HEK293 (cell line): Measurements from ENCODE around the gene LAMTOR1.
A peak's percentile ranks its signal among the peaks of the same experiment; 100 is the strongest.

Source experiments
- CTCF ChIA-PET: fragments of 350-600 bp; formaldehyde crosslinking; extraction: SDS; loops from one replicate; lab custom pipeline; 2021; ENCODE audit warnings: antibody characterized with exemption; lab: Yijun Ruan, JAX
- POLR2A ChIA-PET: fragments of 300-600 bp; formaldehyde crosslinking; extraction: SDS; loops from one replicate; lab custom pipeline; 2020; ENCODE audit warnings: antibody characterized with exemption, inconsistent platforms; lab: Yijun Ruan, JAX
- H3K27ac ChIP-seq: fragments of 200-500 bp; sonication (Bioruptor generic); 2 replicates; pipeline ENCODE4 v1.5.1; 2014; ENCODE audit warnings: low read depth, low read length, control low read depth, inconsistent platforms; ENCODE audit errors: extremely low read depth
- H3K36me3 ChIP-seq, 2 experiments: fragments of 200-500 bp in 1 of 2; sonication (Bioruptor generic) in 1 of 2; 1 replicate in 1 of 2; 2 replicates in 1 of 2; pipeline ENCODE4 v1.5.1; 2014 to 2017; ENCODE audit warnings: inconsistent platforms in 2 of 2, low read length in 2 of 2; ENCODE audit not compliant: control insufficient read depth in 2 of 2, insufficient read depth in 1 of 2
- H3K4me1 ChIP-seq: fragments of 200-500 bp; sonication (Bioruptor generic); 2 replicates; pipeline ENCODE4 v1.5.1; 2014; ENCODE audit warnings: mild to moderate bottlenecking, low read length, inconsistent platforms; ENCODE audit not compliant: control insufficient read depth, insufficient read depth
- H3K4me3 ChIP-seq: 2 replicates; pipeline ENCODE4 v1.5.1; 2011; ENCODE audit warnings: low read depth, mild to moderate bottlenecking, control low read depth, low read length, moderate library complexity
- H3K9me3 ChIP-seq: fragments of 200-500 bp; sonication (Bioruptor generic); 2 replicates; pipeline ENCODE4 v1.5.1; 2014; ENCODE audit warnings: low read depth, low read length, inconsistent platforms; ENCODE audit not compliant: control insufficient read depth, insufficient read depth
- EGR2 ChIP-seq: fragments of 450-650 bp; formaldehyde crosslinking; IDR thresholded peaks from 2 replicates; pipeline ENCODE4 v1.5.1; 2016; ENCODE audit warnings: low read depth, missing biosample characterization, missing genetic modification characterization
- OVOL3 ChIP-seq: fragments of 450-650 bp; formaldehyde crosslinking; IDR thresholded peaks from 2 replicates; pipeline ENCODE4 v1.5.1; 2016; ENCODE audit warnings: missing biosample characterization, missing genetic modification characterization
- PBX3 ChIP-seq: sonication (generic); formaldehyde crosslinking; IDR thresholded peaks from 2 replicates; pipeline ENCODE4 v1.8.1; 2022; ENCODE audit warnings: mild to moderate bottlenecking, moderate library complexity, missing genetic modification reagents
- SCRT1 ChIP-seq: fragments of 450-650 bp; formaldehyde crosslinking; IDR thresholded peaks from 2 replicates; pipeline ENCODE4 v1.5.1; 2016; ENCODE audit warnings: missing biosample characterization, missing genetic modification characterization, borderline replicate concordance
- ZBTB17 ChIP-seq: fragments of 450-650 bp; formaldehyde crosslinking; IDR thresholded peaks from 2 replicates; pipeline ENCODE4 v1.5.1; 2016; ENCODE audit warnings: missing biosample characterization, missing genetic modification characterization
- ZFHX2 ChIP-seq: fragments of 450-650 bp; formaldehyde crosslinking; conservative IDR thresholded peaks from 2 replicates; pipeline ENCODE4 v1.5.1; 2016; ENCODE audit warnings: missing biosample characterization, missing genetic modification characterization
- ZNF302 ChIP-seq: fragments of 450-650 bp; formaldehyde crosslinking; IDR thresholded peaks from 2 replicates; pipeline ENCODE4 v1.5.1; 2016; ENCODE audit warnings: missing biosample characterization, missing genetic modification characterization, low read depth
- ZNF596 ChIP-seq: fragments of 450-650 bp; IDR thresholded peaks from 2 replicates; pipeline ENCODE4 v1.5.0; 2018; ENCODE audit warnings: missing biosample characterization, mild to moderate bottlenecking, missing genetic modification characterization, moderate library complexity
- ZNF600 ChIP-seq: fragments of 450-650 bp; formaldehyde crosslinking; IDR thresholded peaks from 2 replicates; pipeline ENCODE4 v1.5.1; 2016; ENCODE audit warnings: missing biosample characterization, missing genetic modification characterization
- ZNF654 ChIP-seq: fragments of 450-650 bp; formaldehyde crosslinking; IDR thresholded peaks from 2 replicates; pipeline ENCODE4 v1.5.1; 2016; ENCODE audit warnings: low read depth, missing biosample characterization, missing genetic modification characterization
- ZNF785 ChIP-seq: fragments of 450-650 bp; formaldehyde crosslinking; IDR thresholded peaks from 2 replicates; pipeline ENCODE4 v1.5.1; 2016; ENCODE audit warnings: missing biosample characterization, missing genetic modification characterization
- ZNF830 ChIP-seq: fragments of 450-650 bp; IDR thresholded peaks from 2 replicates; pipeline ENCODE4 v1.5.0; 2018; ENCODE audit warnings: missing biosample characterization, missing genetic modification characterization, low read depth, mild to moderate bottlenecking, moderate library complexity
- ZXDB ChIP-seq: fragments of 450-650 bp; formaldehyde crosslinking; IDR thresholded peaks from 2 replicates; pipeline ENCODE4 v1.5.1; 2016; ENCODE audit warnings: missing biosample characterization, missing genetic modification characterization
- TF ChIP-seq, protein P1 (sequence below): fragments of 450-650 bp; formaldehyde crosslinking; IDR thresholded peaks from 2 replicates; pipeline ENCODE4 v1.5.1; 2016; ENCODE audit warnings: missing biosample characterization, missing genetic modification characterization
- TF ChIP-seq, protein P2 (sequence below): fragments of 450-650 bp; formaldehyde crosslinking; IDR thresholded peaks from 2 replicates; pipeline ENCODE4 v1.5.1; 2017; ENCODE audit warnings: missing biosample characterization, mild to moderate bottlenecking, missing genetic modification characterization, moderate library complexity

LAMTOR1 gene

DNA sequence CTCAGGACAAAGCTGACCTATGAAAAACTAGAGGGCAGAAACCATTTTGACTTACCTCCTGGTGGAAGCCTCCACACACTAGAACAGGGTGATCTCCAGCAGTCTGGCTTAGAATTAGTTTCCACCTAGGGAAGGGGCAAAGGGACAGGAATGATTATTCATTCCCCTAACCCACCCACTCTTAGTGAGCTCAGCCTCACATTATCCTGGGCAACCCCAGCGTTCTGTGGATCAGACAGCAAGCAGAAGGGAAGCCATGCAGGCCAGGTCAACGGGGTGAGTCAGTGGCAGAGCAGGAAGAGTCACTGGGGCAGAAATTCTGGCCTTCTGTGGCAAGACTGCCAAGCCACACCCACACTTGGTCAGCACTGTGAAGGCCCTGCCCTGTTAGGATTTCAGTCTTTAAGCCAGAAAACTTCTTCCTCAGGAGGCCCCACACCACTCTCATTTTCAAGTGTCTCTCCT lies 33.3 kb downstream of the LAMTOR1 start:
- POLR2A ChIA-PET, result interaction anchor here (0.6 to 1.3 kb wide), 2 partner anchors 9 to 38 kb away, joined by 3 read pairs; no protein-coding TSS in a partner anchor
- CTCF ChIA-PET, result no interaction called here
- no peak overlapping the region for H3K4me3 ChIP-seq
- H3K9me3 ChIP-seq, result no peaks in the 10 kb centered on the region
- peaks cover 6 to 33% of the 10 kb centered on the region in 2 experiments; a peak in 2 of 3 replicates for H3K36me3 ChIP-seq
- H3K4me1 ChIP-seq, result peaks cover 2% of the 10 kb centered on the region; the same call in 1 of the 2 replicates
- TF ChIP-seq SCRT1 (tag by site-specific recombination) (no peak), ZNF600 (peak; percentile 44), ZNF302 (tag by site-specific recombination) (no peak), EGR2 (tag by site-specific recombination) (0 out of 2 replicates have a peak, but pooled peaks have one; percentile 8), ZFHX2 (tag by site-specific recombination) (peak; percentile 32)
- TF ChIP-seq, protein P1, sequence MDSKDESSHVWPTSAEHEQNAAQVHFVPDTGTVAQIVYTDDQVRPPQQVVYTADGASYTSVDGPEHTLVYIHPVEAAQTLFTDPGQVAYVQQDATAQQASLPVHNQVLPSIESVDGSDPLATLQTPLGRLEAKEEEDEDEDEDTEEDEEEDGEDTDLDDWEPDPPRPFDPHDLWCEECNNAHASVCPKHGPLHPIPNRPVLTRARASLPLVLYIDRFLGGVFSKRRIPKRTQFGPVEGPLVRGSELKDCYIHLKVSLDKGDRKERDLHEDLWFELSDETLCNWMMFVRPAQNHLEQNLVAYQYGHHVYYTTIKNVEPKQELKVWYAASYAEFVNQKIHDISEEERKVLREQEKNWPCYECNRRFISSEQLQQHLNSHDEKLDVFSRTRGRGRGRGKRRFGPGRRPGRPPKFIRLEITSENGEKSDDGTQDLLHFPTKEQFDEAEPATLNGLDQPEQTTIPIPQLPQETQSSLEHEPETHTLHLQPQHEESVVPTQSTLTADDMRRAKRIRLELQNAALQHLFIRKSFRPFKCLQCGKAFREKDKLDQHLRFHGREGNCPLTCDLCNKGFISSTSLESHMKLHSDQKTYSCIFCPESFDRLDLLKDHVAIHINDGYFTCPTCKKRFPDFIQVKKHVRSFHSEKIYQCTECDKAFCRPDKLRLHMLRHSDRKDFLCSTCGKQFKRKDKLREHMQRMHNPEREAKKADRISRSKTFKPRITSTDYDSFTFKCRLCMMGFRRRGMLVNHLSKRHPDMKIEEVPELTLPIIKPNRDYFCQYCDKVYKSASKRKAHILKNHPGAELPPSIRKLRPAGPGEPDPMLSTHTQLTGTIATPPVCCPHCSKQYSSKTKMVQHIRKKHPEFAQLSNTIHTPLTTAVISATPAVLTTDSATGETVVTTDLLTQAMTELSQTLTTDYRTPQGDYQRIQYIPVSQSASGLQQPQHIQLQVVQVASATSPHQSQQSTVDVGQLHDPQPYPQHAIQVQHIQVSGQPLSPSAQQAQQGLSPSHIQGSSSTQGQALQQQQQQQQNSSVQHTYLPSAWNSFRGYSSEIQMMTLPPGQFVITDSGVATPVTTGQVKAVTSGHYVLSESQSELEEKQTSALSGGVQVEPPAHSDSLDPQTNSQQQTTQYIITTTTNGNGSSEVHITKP (tag by site-specific recombination), result peak; percentile 64
- no peak overlapping the region for H3K27ac ChIP-seq

- no peaks in the 10 kb centered on the region for H3K9me3 ChIP-seq
- no peak overlapping the region for H3K27ac ChIP-seq
- ChIA-PET CTCF (interaction anchor here (3.5 kb wide), 1 partner anchor 44 kb away, joined by 17 read pairs; no protein-coding TSS in a partner anchor), POLR2A (no interaction called here)
- H3K36me3 ChIP-seq, result peaks cover 6 to 33% of the 10 kb centered on the region in 2 experiments; a peak in 2 of 3 replicates
- no peak overlapping the region for H3K4me3 ChIP-seq
- H3K4me1 ChIP-seq, result peaks cover 2% of the 10 kb centered on the region; the same call in 1 of the 2 replicates
- TF ChIP-seq EGR2 (tag by site-specific recombination) (peak; percentile 45; the same call in 1 of the 2 replicates), ZBTB17 (tag by site-specific recombination) (no peak)
These were observed 33.9 kb downstream of the LAMTOR1 start for GRCh38 chr11:72069200-72069599.

- Histone ChIP-seq H3K4me3 (no peak overlapping the region), H3K27ac (no peak overlapping the region), H3K36me3 (peaks cover 6 to 38% of the 10 kb centered on the region in 2 experiments; a peak in 2 of 3 replicates), H3K9me3 (no peaks in the 10 kb centered on the region), H3K4me1 (peaks cover 2% of the 10 kb centered on the region; the same call in 1 of the 2 replicates)
- CTCF ChIA-PET, result interaction anchor here (0.6 to 3.5 kb wide), 3 partner anchors 43 to 369 kb away, joined by 3 to 17 read pairs (median 3); no protein-coding TSS in a partner anchor
- POLR2A ChIA-PET, result no interaction called here
- TF ChIP-seq PBX3 (CRISPR knock-in tag) (no peak), ZNF654 (tag by site-specific recombination) (no peak), ZNF596 (tag by site-specific recombination) (no peak), ZXDB (no peak), ZNF785 (no peak), ZNF302 (tag by site-specific recombination) (no peak), OVOL3 (tag by site-specific recombination) (no peak), ZNF830 (no peak)
- TF ChIP-seq, protein P2, sequence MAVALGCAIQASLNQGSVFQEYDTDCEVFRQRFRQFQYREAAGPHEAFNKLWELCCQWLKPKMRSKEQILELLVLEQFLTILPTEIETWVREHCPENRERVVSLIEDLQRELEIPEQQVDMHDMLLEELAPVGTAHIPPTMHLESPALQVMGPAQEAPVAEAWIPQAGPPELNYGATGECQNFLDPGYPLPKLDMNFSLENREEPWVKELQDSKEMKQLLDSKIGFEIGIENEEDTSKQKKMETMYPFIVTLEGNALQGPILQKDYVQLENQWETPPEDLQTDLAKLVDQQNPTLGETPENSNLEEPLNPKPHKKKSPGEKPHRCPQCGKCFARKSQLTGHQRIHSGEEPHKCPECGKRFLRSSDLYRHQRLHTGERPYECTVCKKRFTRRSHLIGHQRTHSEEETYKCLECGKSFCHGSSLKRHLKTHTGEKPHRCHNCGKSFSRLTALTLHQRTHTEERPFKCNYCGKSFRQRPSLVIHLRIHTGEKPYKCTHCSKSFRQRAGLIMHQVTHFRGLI (tag by site-specific recombination), result no peak
- TF ChIP-seq, all 188 proteins: peak for 0
These were observed 35.4 kb downstream of the LAMTOR1 start for GRCh38 chr11:72067676-72068075.
